ENCODE measurements around the gene TKFC.

TKFC gene

DNA sequence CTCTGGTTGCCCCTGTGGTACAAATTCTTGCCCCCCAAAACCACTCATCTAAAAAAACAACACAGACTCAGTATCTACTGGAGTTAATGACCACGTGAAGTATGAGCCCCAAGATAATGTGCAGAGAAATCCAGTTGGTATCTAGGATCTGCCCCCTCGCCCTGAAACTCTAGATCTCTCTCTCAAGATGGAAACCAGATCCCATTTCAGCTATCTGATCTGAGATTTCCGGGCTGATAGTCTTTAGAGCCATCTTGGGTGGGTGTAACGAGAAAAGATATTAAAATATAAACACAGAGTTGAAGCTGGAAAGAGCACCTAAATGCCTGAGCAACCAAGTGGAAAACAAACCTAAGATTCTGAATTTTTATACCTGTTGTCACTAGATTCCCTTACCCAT, 23.9 kb upstream of the TKFC start:
- Mint-ChIP-seq H3K4me1 (no peaks in the 10 kb centered on the region), H3K4me3 (no peak overlapping the region), H3K27ac (no peak overlapping the region), H3K9me3 (no peaks in the 10 kb centered on the region), H3K36me3 (ENCODE audit: low read depth) (peaks cover 32% of the 10 kb centered on the region), H3K27me3 (ENCODE audit: low read depth, poor library complexity) (no peaks in the 10 kb centered on the region)
- no peak for TF ChIP-seq CTCF (IDR thresholded peaks at IDR 0.05)
- no peak for DNase-seq

DNA sequence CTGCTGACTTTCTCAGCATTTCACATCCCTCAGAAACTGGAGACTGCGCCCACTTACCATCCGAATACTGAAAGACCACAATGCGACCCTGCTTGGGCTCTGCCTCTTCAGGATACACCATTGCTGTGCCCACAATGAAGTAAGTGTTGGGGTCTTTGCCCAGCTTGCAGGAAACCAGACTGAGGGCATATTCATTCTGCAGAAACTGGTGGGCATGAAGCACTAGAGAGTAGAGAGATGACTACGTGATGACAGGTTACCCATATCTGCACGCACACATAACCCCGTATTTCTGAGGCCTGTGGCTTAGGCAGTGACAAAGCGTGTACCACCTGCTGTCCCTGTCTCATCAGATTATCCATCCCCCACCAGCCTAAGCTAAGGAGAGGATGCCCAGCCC, 23.3 kb upstream of the TKFC start:
- DNase-seq = no peak
- H3K36me3 Mint-ChIP-seq (ENCODE audit: low read depth) = peaks cover 34% of the 10 kb centered on the region
- H3K4me1 Mint-ChIP-seq = no peaks in the 10 kb centered on the region
- TF ChIP-seq CTCF (IDR thresholded peaks at IDR 0.05) = no peak
- H3K9me3 Mint-ChIP-seq = no peaks in the 10 kb centered on the region
- H3K27ac Mint-ChIP-seq = no peak overlapping the region
- H3K27me3 Mint-ChIP-seq (ENCODE audit: low read depth, poor library complexity) = no peaks in the 10 kb centered on the region
- no peak overlapping the region for H3K4me3 Mint-ChIP-seq

DNA sequence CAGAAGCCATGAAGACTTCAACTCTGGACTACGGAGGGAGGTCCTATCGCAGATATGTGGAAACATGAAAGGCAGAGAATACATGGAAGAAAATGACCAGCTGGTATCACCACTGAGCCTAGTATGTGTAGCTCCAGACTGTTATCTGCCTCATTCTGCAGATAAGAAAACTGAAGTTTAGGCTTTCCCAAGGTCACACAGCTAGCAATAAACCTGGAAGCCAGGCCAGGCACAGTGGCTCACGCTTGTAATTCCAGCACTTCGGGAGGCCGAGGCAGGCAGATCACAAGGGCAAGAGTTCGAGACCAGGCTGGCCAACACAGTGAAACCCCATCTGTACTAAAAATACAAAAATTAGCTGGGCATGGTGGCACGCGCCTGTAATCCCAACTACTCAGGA, 22.3 kb upstream of the TKFC start:
- no peaks in the 10 kb centered on the region for H3K9me3 Mint-ChIP-seq
- H3K4me1 Mint-ChIP-seq = no peaks in the 10 kb centered on the region
- no peak overlapping the region for H3K27ac Mint-ChIP-seq
- TF ChIP-seq CTCF (IDR thresholded peaks at IDR 0.05) = no peak
- no peak overlapping the region for H3K4me3 Mint-ChIP-seq
- H3K36me3 Mint-ChIP-seq (ENCODE audit: low read depth) = peaks cover 40% of the 10 kb centered on the region
- no peak for DNase-seq
- no peaks in the 10 kb centered on the region for H3K27me3 Mint-ChIP-seq (ENCODE audit: low read depth, poor library complexity)

- no peak for DNase-seq
- H3K4me3 Mint-ChIP-seq = no peak overlapping the region
- H3K4me1 Mint-ChIP-seq = no peaks in the 10 kb centered on the region
- no peaks in the 10 kb centered on the region for H3K9me3 Mint-ChIP-seq
- TF ChIP-seq CTCF (IDR thresholded peaks at IDR 0.05) = no peak
- no peak overlapping the region for H3K27ac Mint-ChIP-seq
- H3K27me3 Mint-ChIP-seq (ENCODE audit: low read depth, poor library complexity) = no peaks in the 10 kb centered on the region
- H3K36me3 Mint-ChIP-seq (ENCODE audit: low read depth) = peaks cover 73% of the 10 kb centered on the region
These were observed 17.8 kb upstream of the TKFC start for GRCh38 chr11:61315260-61315659.

GRCh38 chr11:61325649-61326414, 7.2 kb upstream of the TKFC start:
- peaks cover 78% of the 10 kb centered on the region for H3K36me3 Mint-ChIP-seq (ENCODE audit: low read depth)
- no peaks in the 10 kb centered on the region for H3K27me3 Mint-ChIP-seq (ENCODE audit: low read depth, poor library complexity)
- no peak overlapping the region for H3K27ac Mint-ChIP-seq
- peaks cover 2% of the 10 kb centered on the region for H3K4me1 Mint-ChIP-seq
- H3K9me3 Mint-ChIP-seq = no peaks in the 10 kb centered on the region
- H3K4me3 Mint-ChIP-seq = no peak overlapping the region
- no peak for TF ChIP-seq CTCF (IDR thresholded peaks at IDR 0.05)
- DNase-seq = no peak

GRCh38 chr11:61327669-61328071, 5.4 kb upstream of the TKFC start:
- Mint-ChIP-seq H3K27ac (no peak overlapping the region), H3K9me3 (no peaks in the 10 kb centered on the region), H3K27me3 (ENCODE audit: low read depth, poor library complexity) (no peaks in the 10 kb centered on the region), H3K36me3 (ENCODE audit: low read depth) (peaks cover 60% of the 10 kb centered on the region), H3K4me1 (peaks cover 21% of the 10 kb centered on the region), H3K4me3 (no peak overlapping the region)
- DNase-seq = no peak
- TF ChIP-seq CTCF (IDR thresholded peaks at IDR 0.05) = no peak

Measured in nephron progenitor cell (in vitro differentiated cells).